NCI-H510A treated with DMSO at 0.1 percent for 48 hours (cell line): ENCODE measurements around the gene PTPRB.

Source experiments
- DNase-seq: peaks from one replicate; lab custom pipeline; 2025; lab: John Stamatoyannopoulos, UW

The PTPRB gene

GRCh38 chr12:70592664-70593063, 44.6 kb downstream of the PTPRB start:
- DNase-seq, result no peak

- no peak for DNase-seq
These were observed 46.5 kb downstream of the PTPRB start for GRCh38 chr12:70590549-70591226.

- peak; percentile 19 for DNase-seq
These were observed 47.2 kb downstream of the PTPRB start for GRCh38 chr12:70590051-70590450.

- DNase-seq, result no peak
These were observed 52.9 kb downstream of the PTPRB start for GRCh38 chr12:70584332-70584731.

- no peak for DNase-seq
These were observed 54.0 kb downstream of the PTPRB start for GRCh38 chr12:70583251-70583650.

- no peak for DNase-seq
These were observed 56.0 kb downstream of the PTPRB start for GRCh38 chr12:70581208-70581607.

- DNase-seq, result no peak
These were observed 60.0 kb downstream of the PTPRB start for GRCh38 chr12:70577283-70577634.

- DNase-seq, result peak; percentile 91
These were observed 60.6 kb downstream of the PTPRB start for GRCh38 chr12:70576341-70577282.

- no peak for DNase-seq
These were observed 65.4 kb downstream of the PTPRB start for GRCh38 chr12:70571705-70572268.

GRCh38 chr12:70571029-70571428, 66.2 kb downstream of the PTPRB start:
- no peak for DNase-seq

GRCh38 chr12:70561550-70561949, 75.7 kb downstream of the PTPRB start:
- no peak for DNase-seq

GRCh38 chr12:70560671-70561070, 76.6 kb downstream of the PTPRB start:
- no peak for DNase-seq

GRCh38 chr12:70559390-70559789, 77.8 kb downstream of the PTPRB start:
- DNase-seq, result no peak

GRCh38 chr12:70557583-70558191, 79.5 kb downstream of the PTPRB start:
- no peak for DNase-seq

GRCh38 chr12:70556179-70556869, 80.9 kb downstream of the PTPRB start:
- no peak for DNase-seq

- DNase-seq, result no peak
These were observed 82.1 kb downstream of the PTPRB start for GRCh38 chr12:70555081-70555480.

GRCh38 chr12:70553391-70553859, 83.8 kb downstream of the PTPRB start:
- no peak for DNase-seq

GRCh38 chr12:70551731-70552130, 85.5 kb downstream of the PTPRB start:
- no peak for DNase-seq

- no peak for DNase-seq
These were observed 87.0 kb downstream of the PTPRB start for GRCh38 chr12:70550180-70550577.

- DNase-seq, result no peak
These were observed 87.7 kb downstream of the PTPRB start for GRCh38 chr12:70549340-70550179.

- no peak for DNase-seq
These were observed 93.8 kb downstream of the PTPRB start for GRCh38 chr12:70543444-70543843.
